OCI-LY7 (cell line): ENCODE results near the gene TMEM220. TPM values are rescaled to one million over a fixed set of nuclear protein-coding genes. Genes with fewer than 3 reads are reported as not detected.

Source experiments
- BruUV-seq: library from RNA; stranded (reverse); fragments of 400-500 nt; replicated peaks from 2 replicates; lab custom pipeline; 2021; lab: Mats Ljungman, UMichigan
- CTCF ChIA-PET: fragments of 300-600 bp; sonication (Branson Sonifier 250); formaldehyde crosslinking; loops from one replicate; lab custom pipeline; 2022; ENCODE audit warnings: antibody characterized with exemption; ENCODE audit not compliant: unreplicated experiment; lab: Charles Lee
- POLR2A ChIA-PET: fragments of 300-600 bp; sonication (Branson Sonifier 250); formaldehyde crosslinking; loops from one replicate; lab custom pipeline; 2022; ENCODE audit warnings: antibody characterized with exemption; lab: Charles Lee
- DNase-seq: peaks from one replicate; pipeline ENCODE4 v3.0.0-alpha.2; 2015; ENCODE audit warnings: low spot score
- H2AFZ ChIP-seq: fragments of 200-600 bp; sonication (generic), shearing (Covaris generic); 2 replicates; pipeline ENCODE4 v1.6.1; 2014; ENCODE audit warnings: mild to moderate bottlenecking, antibody characterized with exemption, low read length, moderate library complexity
- H3K27ac ChIP-seq: fragments of 200-600 bp; sonication (generic); 2 replicates; pipeline ENCODE4 v1.5.1; 2014; ENCODE audit warnings: mixed run types, low read depth, mild to moderate bottlenecking, moderate library complexity, low read length, inconsistent platforms; ENCODE audit not compliant: poor library complexity, severe bottlenecking
- H3K36me3 ChIP-seq: fragments of 200-600 bp; sonication (generic); 2 replicates; pipeline ENCODE4 v1.6.1; 2014; ENCODE audit warnings: mild to moderate bottlenecking, antibody characterized with exemption, low read length, moderate library complexity, mixed read lengths; ENCODE audit not compliant: insufficient read depth
- H3K4me1 ChIP-seq: fragments of 200-600 bp; sonication (generic); 2 replicates; pipeline ENCODE4 v1.5.1; 2014; ENCODE audit warnings: mild to moderate bottlenecking, low read length; ENCODE audit not compliant: insufficient read depth, poor library complexity, severe bottlenecking
- H3K4me2 ChIP-seq: fragments of 200-600 bp; sonication (generic); 2 replicates; pipeline ENCODE4 v1.6.1; 2014; ENCODE audit warnings: mild to moderate bottlenecking, low read length
- H3K4me3 ChIP-seq: fragments of 200-600 bp; sonication (generic); 2 replicates; pipeline ENCODE4 v1.5.1; 2014; ENCODE audit warnings: mild to moderate bottlenecking, low read depth, low read length; ENCODE audit not compliant: poor library complexity, severe bottlenecking
- H3K79me2 ChIP-seq: fragments of 200-600 bp; sonication (generic); 2 replicates; pipeline ENCODE4 v1.6.1; 2016; ENCODE audit warnings: low read depth, mild to moderate bottlenecking, low read length, moderate library complexity, mixed read lengths; ENCODE audit not compliant: insufficient read depth
- H3K9me2 ChIP-seq: fragments of 200-600 bp; sonication (generic); 2 replicates; pipeline ENCODE4 v1.6.1; 2016; ENCODE audit warnings: mild to moderate bottlenecking, low read length, mixed read lengths; ENCODE audit not compliant: insufficient read depth
- H3K9me3 ChIP-seq: fragments of 200-600 bp; sonication (generic); 2 replicates; pipeline ENCODE4 v1.6.1; 2014; ENCODE audit warnings: mild to moderate bottlenecking, mixed run types, low read length, mixed read lengths
- H4K20me1 ChIP-seq: fragments of 200-600 bp; sonication (generic); 2 replicates; pipeline ENCODE4 v1.6.1; 2014; ENCODE audit warnings: mild to moderate bottlenecking, antibody characterized with exemption, low read length, moderate library complexity, mixed read lengths; ENCODE audit not compliant: insufficient read depth
- EZH2phosphoT487 ChIP-seq: fragments of 200-600 bp; sonication (generic); IDR thresholded peaks from 2 replicates; pipeline ENCODE4 v1.6.1; 2018; ENCODE audit warnings: low read depth, borderline replicate concordance, mild to moderate bottlenecking, mixed run types, antibody characterized with exemption, low read length, moderate library complexity, mixed read lengths
- intact Hi-C: fragments of 100-400 bp; cut with micrococcal nuclease; formaldehyde crosslinking; loops from one replicate; pipeline ENCODE4 v1.10.0; 2022; ENCODE audit not compliant: unreplicated experiment
- total RNA-seq, 2 experiments: library from RNA; depleted of rRNA in 1 of 2; stranded (reverse); fragments of >200 nt in 1 of 2; shearing (Covaris generic) in 1 of 2; gene quantifications; 2 replicates each; pipeline ENCODE4 v1.2.3, GENCODE V29; 2014 to 2022
- TF ChIP-seq, protein P1 (sequence below): fragments of 200-600 bp; sonication (generic); conservative IDR thresholded peaks from 2 replicates; pipeline ENCODE4 v1.5.1; 2014; ENCODE audit warnings: mild to moderate bottlenecking, antibody characterized with exemption, low read length, moderate library complexity, mixed read lengths

Gene TMEM220
- total RNA-seq, 2 experiments from 2014 or later = not detected

GRCh38 chr17:10687499-10687898, 42.3 kb downstream of the TMEM220 start:
- H3K4me3 ChIP-seq = no peak overlapping the region
- no peak overlapping the region for H3K27ac ChIP-seq
- peaks cover 46% of the 10 kb centered on the region for H3K79me2 ChIP-seq
- CTCF ChIA-PET = no interaction called here
- H3K9me2 ChIP-seq = no peaks in the 10 kb centered on the region
- no peaks in the 10 kb centered on the region for H3K9me3 ChIP-seq
- no peak overlapping the region for H3K4me2 ChIP-seq
- no peak overlapping the region for H2AFZ ChIP-seq
- POLR2A ChIA-PET = interaction anchor here (0.6 kb wide), 1 partner anchor 9 kb away, joined by 4 read pairs; no protein-coding TSS in a partner anchor
- H4K20me1 ChIP-seq = peaks cover 17% of the 10 kb centered on the region
- TF ChIP-seq, protein P1, sequence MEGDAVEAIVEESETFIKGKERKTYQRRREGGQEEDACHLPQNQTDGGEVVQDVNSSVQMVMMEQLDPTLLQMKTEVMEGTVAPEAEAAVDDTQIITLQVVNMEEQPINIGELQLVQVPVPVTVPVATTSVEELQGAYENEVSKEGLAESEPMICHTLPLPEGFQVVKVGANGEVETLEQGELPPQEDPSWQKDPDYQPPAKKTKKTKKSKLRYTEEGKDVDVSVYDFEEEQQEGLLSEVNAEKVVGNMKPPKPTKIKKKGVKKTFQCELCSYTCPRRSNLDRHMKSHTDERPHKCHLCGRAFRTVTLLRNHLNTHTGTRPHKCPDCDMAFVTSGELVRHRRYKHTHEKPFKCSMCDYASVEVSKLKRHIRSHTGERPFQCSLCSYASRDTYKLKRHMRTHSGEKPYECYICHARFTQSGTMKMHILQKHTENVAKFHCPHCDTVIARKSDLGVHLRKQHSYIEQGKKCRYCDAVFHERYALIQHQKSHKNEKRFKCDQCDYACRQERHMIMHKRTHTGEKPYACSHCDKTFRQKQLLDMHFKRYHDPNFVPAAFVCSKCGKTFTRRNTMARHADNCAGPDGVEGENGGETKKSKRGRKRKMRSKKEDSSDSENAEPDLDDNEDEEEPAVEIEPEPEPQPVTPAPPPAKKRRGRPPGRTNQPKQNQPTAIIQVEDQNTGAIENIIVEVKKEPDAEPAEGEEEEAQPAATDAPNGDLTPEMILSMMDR = no peak
- TF ChIP-seq EZH2phosphoT487 = no peak
- no TSS peak for BruUV-seq
- peaks cover 98% of the 10 kb centered on the region for H3K36me3 ChIP-seq
- H3K4me1 ChIP-seq = peaks cover 6% of the 10 kb centered on the region
- intact Hi-C loops = no loop called here
- no peak for DNase-seq

DNA sequence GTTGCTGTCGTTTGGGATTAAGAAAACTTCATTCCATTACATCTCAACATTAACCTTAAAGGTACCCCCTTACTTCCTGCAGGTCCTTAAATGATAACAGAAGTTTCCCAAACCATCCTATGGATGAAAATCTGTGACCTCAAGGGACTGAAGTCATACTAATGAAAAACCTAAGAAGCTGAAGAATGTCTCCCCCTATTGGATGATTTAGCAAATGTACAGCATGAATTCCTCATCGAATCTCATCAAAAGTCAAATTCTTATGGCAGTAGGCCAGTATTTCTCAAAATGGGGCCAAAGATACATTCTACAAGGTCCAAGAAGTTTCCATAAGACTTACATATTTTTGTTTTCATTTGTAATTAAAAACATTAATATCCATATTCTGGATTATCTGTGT, 46.0 kb downstream of the TMEM220 start:
- Histone ChIP-seq H3K4me3 (no peak overlapping the region), H3K4me1 (no peaks in the 10 kb centered on the region), H3K36me3 (peaks cover 97% of the 10 kb centered on the region), H4K20me1 (peaks cover 4% of the 10 kb centered on the region; the same call in 1 of the 2 replicates), H3K9me2 (no peaks in the 10 kb centered on the region), H3K79me2 (peaks cover 21% of the 10 kb centered on the region; the same call in 1 of the 2 replicates), H3K27ac (no peak overlapping the region), H2AFZ (no peak overlapping the region), H3K4me2 (no peak overlapping the region), H3K9me3 (no peaks in the 10 kb centered on the region)
- BruUV-seq = no TSS peak
- TF ChIP-seq EZH2phosphoT487 = no peak
- TF ChIP-seq, protein P1 = peak; percentile 81
- ChIA-PET CTCF (no interaction called here), POLR2A (interaction anchor here (0.7 kb wide), 1 partner anchor 9 kb away, joined by 3 read pairs; no protein-coding TSS in a partner anchor)
- intact Hi-C loops = loop anchor here (5.0 kb wide), 1 partner anchor 52 kb away; no protein-coding TSS in a partner anchor
- peak; percentile 33 for DNase-seq

- Histone ChIP-seq H2AFZ (no peak overlapping the region), H3K27ac (no peak overlapping the region), H3K4me3 (no peak overlapping the region), H3K9me3 (no peaks in the 10 kb centered on the region), H3K9me2 (no peaks in the 10 kb centered on the region), H3K4me2 (no peak overlapping the region), H3K36me3 (peaks cover 98% of the 10 kb centered on the region), H4K20me1 (peaks cover 4% of the 10 kb centered on the region; the same call in 1 of the 2 replicates), H3K4me1 (no peaks in the 10 kb centered on the region), H3K79me2 (peaks cover 4% of the 10 kb centered on the region; the same call in 1 of the 2 replicates)
- TF ChIP-seq, protein P1 = no peak
- TF ChIP-seq EZH2phosphoT487 = no peak
- ChIA-PET POLR2A (interaction anchor here (0.8 kb wide), 1 partner anchor 11 kb away, joined by 3 read pairs; no protein-coding TSS in a partner anchor), CTCF (no interaction called here)
- intact Hi-C loops = loop anchor here (5.0 kb wide), 1 partner anchor 50 kb away; no protein-coding TSS in a partner anchor
- DNase-seq = no peak
- BruUV-seq = no TSS peak
Measured at GRCh38 chr17:10681866-10682446, 47.9 kb downstream of the TMEM220 start.
